ENCODE results near the gene ADAMTS9. TPM values are rescaled to one million over a fixed set of nuclear protein-coding genes. Genes with fewer than 3 reads are reported as not detected.

ADAMTS9 gene
- total RNA-seq, 1 experiment from 2014 or later: 0.46 TPM

- Histone ChIP-seq H3K27ac (ENCODE audit: insufficient read length, low read depth, low read length) (no peak overlapping the region), H3K27me3 (ENCODE audit: insufficient read depth, low read length) (no peaks in the 10 kb centered on the region), H2BK120ac (ENCODE audit: low read depth, low read length, poor library complexity, severe bottlenecking) (no peak overlapping the region), H3K56ac (ENCODE audit: insufficient read length, low read depth, low read length) (no peak overlapping the region), H3K9me3 (ENCODE audit: control insufficient read depth, low read depth, low read length) (no peaks in the 10 kb centered on the region), H2AFZ (ENCODE audit: low read length) (no peak overlapping the region), H4K91ac (ENCODE audit: insufficient read length, low read depth, low read length) (no peak overlapping the region), H3K9ac (ENCODE audit: extremely low read depth, insufficient read length, low read length) (no peak overlapping the region), H4K20me1 (ENCODE audit: control insufficient read depth, insufficient read depth, insufficient read length) (no peaks in the 10 kb centered on the region), H3K4ac (ENCODE audit: low read depth, low read length) (no peak overlapping the region), H4K5ac (ENCODE audit: insufficient read length, low read depth, low read length) (no peak overlapping the region), H3K79me2 (ENCODE audit: insufficient read depth, low read length) (no peaks in the 10 kb centered on the region), H3K79me1 (ENCODE audit: insufficient read depth, low read depth, low read length, poor library complexity, severe bottlenecking) (no peaks in the 10 kb centered on the region), H2AK5ac (ENCODE audit: insufficient read length, low read length) (no peak overlapping the region), H3K23me2 (ENCODE audit: insufficient read length, low read depth, low read length, poor library complexity, severe bottlenecking) (no peaks in the 10 kb centered on the region), H3K23ac (ENCODE audit: insufficient read length, low read depth, low read length) (no peak overlapping the region), H4K8ac (replicated peaks; ENCODE audit: insufficient read length, low read depth, low read length) (no peak overlapping the region), H2BK20ac (ENCODE audit: low read depth, low read length, poor library complexity, severe bottlenecking) (no peak overlapping the region), H3K14ac (ENCODE audit: insufficient read depth, low read length) (no peak overlapping the region), H2BK15ac (ENCODE audit: low read depth, low read length) (no peak overlapping the region), H3K18ac (ENCODE audit: insufficient read length, low read depth, low read length) (no peak overlapping the region), H3K4me2 (ENCODE audit: insufficient read depth, insufficient read length, low read length) (no peak overlapping the region), H3K4me1 (ENCODE audit: insufficient read depth, low read length) (no peaks in the 10 kb centered on the region), H3T11ph (ENCODE audit: low read length) (no peak overlapping the region), H2BK12ac (ENCODE audit: insufficient read length, low read depth, low read length) (no peak overlapping the region), H2BK5ac (ENCODE audit: insufficient read length, low read length) (no peak overlapping the region)
- no peak for TF ChIP-seq CTCF (conservative IDR thresholded peaks at IDR 0.05)
- H3K4me3 Mint-ChIP-seq: no peak overlapping the region
- no peak overlapping the region for H3K27ac Mint-ChIP-seq
- peaks cover 0 to 7% (median 2%) of the 10 kb centered on the region in 3 experiments; a peak in 4 of 7 replicates for H3K36me3 Mint-ChIP-seq (ENCODE audit: insufficient read depth in 1 of 3, low read depth in 3 of 3)
- peaks cover 6 to 9% of the 10 kb centered on the region in 2 experiments; a peak in 3 of 4 replicates for H3K4me1 Mint-ChIP-seq
- DNase-seq: no peak
- peaks cover 2 to 3% of the 10 kb centered on the region in 2 experiments; a peak in 1 of 5 replicates for H3K9me3 Mint-ChIP-seq
- WGBS (ENCODE audit: extremely low coverage, insufficient read length, low lambda C conversion rate): no CpG with 5 or more reads among the region's 8 CpGs
- no peaks in the 10 kb centered on the region; the same call in 1 of the 2 replicates for H3K27me3 Mint-ChIP-seq (ENCODE audit: low read depth)
Measured at GRCh38 chr3:64621726-64622395, 65.9 kb downstream of the ADAMTS9 start.
